HK-2 (cell line): ENCODE data around the gene PPP3CA.
"Not testable (repeated sequence)": the region's sequence is repeated elsewhere in the genome, so short reads cannot be mapped to it uniquely, and the experiment has no call there.

Source experiments
- DNase-seq: peaks from one replicate; pipeline ENCODE4 v3.0.0-alpha.2; 2018; ENCODE audit not compliant: unreplicated experiment

Gene PPP3CA

GRCh38 chr4:101211146-101211553 is 136.2 kb downstream of the PPP3CA start:
- no peak for DNase-seq

DNA sequence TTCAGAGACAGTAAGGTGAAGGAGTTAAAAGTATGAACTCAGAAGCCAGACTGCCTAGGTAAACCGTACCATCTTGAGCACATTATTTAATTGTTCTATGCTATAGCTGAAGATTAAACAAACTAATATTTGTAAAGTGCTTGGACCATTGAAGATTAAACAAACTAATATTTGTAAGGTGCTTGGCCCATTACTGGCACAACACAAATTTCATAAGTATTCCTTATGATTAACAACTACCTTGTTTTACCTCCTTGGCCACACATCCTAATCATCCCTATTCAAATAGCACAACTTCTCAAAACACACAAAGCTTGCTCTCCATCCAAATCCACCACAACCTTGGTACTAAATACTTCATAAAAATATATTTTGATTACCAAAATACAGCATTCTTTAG is 137.0 kb downstream of the PPP3CA start:
- DNase-seq: no peak

DNA sequence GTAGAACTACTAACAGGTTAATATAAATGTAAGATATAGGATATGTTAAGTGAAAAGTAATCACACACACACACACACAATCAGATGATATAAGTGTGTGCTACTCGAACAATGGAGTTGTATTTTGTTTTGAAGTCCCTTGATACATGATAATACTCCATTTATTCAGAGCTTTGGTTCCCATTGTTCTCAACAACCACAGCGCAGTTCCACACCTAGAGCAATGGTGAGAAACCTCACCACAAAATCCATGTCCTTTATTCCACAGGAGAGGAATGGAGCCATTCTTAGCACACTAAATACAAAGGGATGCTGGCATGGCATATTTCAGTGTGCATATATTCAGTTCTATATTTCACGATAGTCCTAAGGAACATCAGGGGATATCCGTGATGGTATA is 139.2 kb downstream of the PPP3CA start:
- no peak for DNase-seq

DNA sequence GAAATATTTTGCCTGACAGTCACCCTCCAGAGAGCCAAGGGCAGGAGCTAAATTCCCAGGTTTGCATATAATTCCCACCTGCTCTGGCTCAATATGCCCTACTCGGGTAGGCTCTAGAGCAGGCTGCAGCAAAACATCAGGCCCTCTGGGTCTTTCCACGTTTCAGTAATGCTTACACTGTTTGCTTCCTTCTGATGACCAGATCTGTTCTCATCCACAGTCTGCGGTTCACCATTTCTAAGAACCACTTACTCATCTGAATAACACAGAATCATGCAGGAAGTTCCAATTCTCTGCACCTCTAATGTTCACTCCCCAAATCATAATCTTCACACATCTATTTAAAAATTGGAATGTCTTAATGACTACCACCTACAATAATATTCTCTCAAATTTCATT is 141.4 kb downstream of the PPP3CA start:
- no peak for DNase-seq

DNA sequence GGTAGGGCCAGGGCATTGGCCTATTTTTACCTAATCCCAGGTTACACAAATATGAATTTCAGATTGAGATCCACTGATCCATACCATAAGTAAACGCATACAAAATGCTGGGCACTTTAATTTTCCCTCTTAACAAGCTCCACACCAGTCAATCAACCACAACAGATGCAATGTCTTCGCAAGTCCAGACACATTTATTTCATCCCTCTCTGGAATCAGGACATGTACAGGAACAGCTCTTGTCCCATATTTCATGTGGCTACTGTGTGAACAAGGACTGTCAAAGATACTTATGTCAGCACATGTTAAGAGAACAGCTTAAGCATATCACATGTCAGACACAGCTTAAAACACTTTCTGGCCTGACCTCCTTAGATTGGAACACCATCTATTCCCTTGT is 145.9 kb downstream of the PPP3CA start:
- DNase-seq: no peak

DNA sequence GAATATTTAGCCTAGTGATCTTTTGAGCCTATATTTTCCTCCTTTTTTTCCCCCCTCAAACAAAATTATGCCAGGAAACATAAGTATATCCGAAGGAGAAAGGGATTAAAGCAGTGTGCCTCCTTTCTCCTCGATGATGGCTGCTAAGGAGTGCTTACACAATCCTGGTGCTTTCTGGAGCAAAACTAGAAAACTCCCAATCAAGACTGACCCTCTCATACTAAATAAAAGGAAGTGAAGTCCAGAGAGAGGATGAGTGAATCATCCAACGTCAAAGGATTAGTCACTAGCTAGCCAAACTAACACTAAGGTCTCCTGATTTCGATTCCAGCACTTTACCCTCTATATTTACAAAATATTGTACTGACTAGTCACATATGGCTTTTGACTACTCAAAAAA is 146.8 kb downstream of the PPP3CA start:
- DNase-seq: peak; percentile 14

GRCh38 chr4:101199507-101200285 is 147.6 kb downstream of the PPP3CA start:
- no peak for DNase-seq

- no peak for DNase-seq
Observed at GRCh38 chr4:101198682-101199339, 148.5 kb downstream of the PPP3CA start.

DNA sequence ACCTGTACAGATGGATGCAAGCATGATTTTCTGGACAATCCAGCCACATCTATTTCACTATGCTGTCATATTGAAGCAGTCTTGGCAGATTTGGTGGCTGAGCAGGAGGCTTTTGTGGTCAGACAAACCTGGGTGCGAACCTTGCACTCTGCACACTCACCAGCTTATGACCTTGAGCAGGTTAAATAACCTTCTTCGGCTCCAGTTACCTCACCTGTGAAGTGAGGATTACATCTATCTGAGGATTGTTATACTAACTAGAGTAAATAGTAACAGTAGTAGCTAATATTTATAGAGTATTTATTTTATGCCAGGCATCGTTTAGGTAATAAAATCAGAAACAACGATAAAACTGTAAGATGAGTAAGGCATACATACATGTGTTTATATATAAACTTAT is 150.0 kb downstream of the PPP3CA start:
- DNase-seq: no peak

DNA sequence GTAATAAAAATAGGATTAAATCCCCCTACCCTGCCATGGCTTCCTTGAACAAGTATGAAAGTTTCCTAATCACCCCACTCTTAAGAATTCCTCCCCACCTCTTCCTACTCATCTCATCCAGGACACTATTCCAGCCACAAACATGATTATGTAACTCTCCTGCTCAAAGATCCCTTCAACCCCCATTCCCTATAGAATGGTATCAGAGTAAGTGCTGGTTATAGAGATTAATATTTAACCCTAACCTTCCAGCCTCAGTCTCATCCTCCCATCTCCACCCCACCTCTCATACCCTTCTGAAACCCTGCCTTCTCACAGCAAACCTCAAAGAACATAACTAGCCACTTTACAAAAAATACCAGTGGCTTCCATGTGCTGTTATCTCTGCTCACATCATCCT is 155.1 kb downstream of the PPP3CA start:
- DNase-seq: no peak

DNA sequence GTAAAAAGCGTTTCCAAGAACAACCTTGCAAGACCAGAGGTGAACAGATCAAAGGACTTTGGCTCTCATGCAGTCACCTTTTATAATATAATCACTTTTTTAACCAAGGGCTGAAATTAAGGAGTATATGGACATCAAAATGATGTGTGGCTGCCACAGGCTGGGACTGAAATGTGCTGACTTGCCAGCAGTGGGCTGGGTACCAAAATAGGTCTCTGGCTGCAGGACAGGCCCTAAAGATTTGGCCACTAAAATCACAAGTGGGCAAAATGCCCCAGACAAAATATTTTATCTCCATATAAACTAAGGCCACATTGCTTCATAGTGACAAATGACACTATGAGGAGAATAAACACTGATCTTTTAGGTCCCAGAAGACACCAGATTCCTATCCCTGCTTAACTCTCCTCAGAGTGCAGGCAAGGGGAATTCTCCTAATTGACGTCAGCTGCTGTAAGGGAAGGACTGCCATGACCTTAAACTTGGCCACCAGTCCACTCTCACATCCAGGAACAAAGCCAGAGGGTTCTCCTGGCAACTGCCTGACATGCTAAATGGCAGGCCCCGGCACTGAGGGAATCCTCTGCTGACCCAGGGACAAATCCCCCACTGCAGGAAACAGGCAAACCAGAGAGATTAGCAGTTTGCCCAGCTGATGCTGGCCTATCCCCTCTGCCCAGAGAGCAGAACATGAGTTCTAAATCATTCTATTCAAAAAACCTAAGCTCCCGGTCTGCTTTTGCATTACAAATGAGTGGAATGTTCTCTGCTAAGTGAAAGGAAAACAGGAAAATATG is 155.8 kb downstream of the PPP3CA start:
- DNase-seq: no peak

- DNase-seq: no peak
Observed at GRCh38 chr4:101190751-101191150, 156.6 kb downstream of the PPP3CA start.

DNA sequence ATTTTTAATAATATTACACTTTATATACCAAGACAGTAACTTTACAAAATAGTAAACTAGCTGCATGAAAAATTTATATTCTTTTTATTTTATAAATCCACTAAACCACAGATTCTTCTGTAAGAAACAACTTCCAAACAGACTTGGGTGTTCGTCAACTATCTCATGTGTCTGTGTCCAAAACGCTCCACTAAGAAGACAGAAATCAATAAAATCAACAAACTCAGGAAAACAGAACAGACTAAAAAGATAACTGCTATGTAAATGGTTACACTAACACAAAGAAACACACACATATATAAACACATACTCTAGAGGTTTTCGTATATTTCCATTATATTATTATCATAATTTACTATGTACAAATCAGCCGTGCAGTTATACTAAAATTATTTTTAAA is 158.4 kb downstream of the PPP3CA start:
- DNase-seq: no peak

- no peak for DNase-seq
Observed at GRCh38 chr4:101187841-101188240, 159.5 kb downstream of the PPP3CA start.

DNA sequence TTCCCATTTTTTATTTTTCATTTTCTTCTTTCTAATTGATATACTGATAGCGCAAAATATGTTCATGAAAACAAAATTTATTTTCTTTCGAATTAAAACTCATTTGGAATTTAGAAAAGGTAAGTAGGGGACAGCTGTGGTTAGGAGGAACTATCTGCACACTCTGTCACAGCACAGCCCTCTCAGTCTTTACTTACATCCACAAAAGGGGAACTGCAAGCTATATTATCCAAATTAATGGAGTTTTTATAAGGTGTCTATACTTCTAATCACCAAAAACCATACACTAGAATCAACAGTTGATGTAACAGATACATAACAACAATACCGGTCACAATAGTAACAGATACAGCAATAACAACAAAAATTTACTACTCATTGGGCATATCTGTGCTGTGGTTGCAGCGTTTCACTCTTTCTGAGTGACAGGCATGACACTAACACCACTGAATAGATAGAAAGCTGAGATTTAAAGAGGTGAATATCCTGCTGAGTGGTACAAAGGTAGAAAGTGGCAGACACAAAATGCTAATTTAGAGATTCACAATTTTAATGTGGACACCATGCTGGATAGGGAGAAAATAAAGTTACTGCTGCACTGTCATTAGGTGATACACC is 160.7 kb downstream of the PPP3CA start:
- no peak for DNase-seq

DNA sequence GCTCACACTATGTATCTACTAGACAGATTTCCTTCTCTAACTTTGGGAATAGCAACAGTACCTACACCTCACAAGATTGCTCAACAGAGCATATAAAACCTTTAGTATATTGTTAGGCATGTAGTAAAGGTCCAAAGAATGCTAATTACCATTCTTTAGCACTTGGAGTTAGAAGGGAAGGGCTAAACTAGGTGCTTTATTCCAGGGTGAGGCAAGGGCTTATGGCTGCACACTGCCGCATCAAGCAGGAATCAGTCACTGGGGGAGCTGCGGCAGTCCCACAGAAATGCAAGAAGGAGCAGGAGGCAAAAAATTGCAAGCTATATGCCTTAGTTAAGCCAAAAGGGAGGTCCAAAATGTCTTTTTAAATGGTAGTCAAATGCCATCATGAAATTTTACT is 162.7 kb downstream of the PPP3CA start:
- DNase-seq: no peak

- DNase-seq: no peak
Observed at GRCh38 chr4:101183666-101184373, 163.5 kb downstream of the PPP3CA start.

DNA sequence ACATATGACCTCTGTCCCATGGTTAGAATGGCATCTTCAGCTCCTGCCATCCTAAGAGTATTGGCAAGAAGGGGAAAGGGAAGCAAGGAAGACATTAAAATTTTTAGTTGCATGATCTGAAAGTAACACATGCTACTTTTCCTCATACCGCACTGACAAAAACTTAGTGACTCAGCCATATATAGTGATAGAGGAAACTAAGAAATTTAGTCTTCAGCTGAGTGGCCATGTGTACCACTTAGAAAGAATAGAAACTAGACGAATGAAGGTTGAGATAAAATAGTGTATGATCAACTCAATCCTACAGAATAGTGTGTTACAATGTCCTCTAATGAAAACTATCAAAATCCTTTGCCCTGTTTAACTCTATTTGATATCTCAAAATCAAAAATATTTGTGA is 164.1 kb downstream of the PPP3CA start:
- DNase-seq: no peak

GRCh38 chr4:101182688-101183087 is 164.6 kb downstream of the PPP3CA start:
- not testable (repeated sequence) for DNase-seq

DNA sequence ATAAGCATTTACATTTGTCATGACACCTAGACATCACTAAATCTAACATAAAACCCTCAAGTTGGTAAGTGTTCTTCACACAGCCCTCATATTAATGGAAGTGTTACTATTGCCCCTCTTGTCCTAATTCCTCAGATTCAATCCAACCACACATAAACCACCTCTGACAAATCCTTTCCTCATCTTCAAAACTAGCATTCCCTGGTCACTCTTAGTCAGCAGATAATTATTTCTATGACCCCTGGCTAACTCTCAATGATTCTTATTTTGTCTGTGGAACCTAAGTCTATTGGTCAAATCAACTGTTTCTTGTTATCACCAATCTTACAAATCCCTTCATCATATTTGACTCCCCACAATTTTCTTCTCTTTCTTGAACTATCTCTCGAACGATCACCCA is 168.6 kb downstream of the PPP3CA start:
- no peak for DNase-seq

DNA sequence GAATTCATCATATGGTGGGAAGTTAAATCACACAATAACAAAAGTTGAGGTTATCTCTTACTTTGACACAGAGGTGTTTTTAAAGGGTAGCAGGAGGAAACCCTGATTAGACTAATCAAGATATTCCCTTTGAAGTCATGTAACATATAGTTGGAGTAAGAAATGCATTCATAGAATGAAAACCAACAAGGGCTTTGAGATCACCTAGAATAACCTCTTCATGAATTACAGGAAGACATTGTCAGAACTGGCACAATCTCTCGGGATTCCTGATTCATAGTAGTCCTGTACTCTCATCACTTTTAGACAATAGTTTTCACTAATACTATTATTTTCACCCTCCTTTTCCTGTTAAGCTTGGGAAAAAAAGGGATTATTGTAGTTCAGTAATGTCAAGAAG is 170.2 kb downstream of the PPP3CA start:
- no peak for DNase-seq
